HepG2 (cell line): ENCODE measurements around the gene TSPAN9. TPM values are rescaled to one million over a fixed set of nuclear protein-coding genes. Genes with fewer than 3 reads are reported as not detected.

Experiments used
- AHDC1 ChIP-seq: sonication (generic); formaldehyde crosslinking; IDR thresholded peaks from 2 replicates; pipeline ENCODE4 v1.5.1; 2020; ENCODE audit warnings: mild to moderate bottlenecking, missing genetic modification reagents, borderline replicate concordance
- ATF6 ChIP-seq: sonication (generic); formaldehyde crosslinking; conservative IDR thresholded peaks from 2 replicates; pipeline ENCODE4 v1.4.0; 2020; ENCODE audit warnings: missing genetic modification reagents
- FOXA3 ChIP-seq: IDR thresholded peaks from 2 replicates; pipeline ENCODE4 v1.6.1; 2016; ENCODE audit warnings: missing genetic modification reagents, missing compliant biosample characterization
- MXD4 ChIP-seq: IDR thresholded peaks from 2 replicates; pipeline ENCODE4 v1.6.1; 2016; ENCODE audit warnings: mild to moderate bottlenecking, missing biosample characterization, missing genetic modification reagents
- ONECUT2 ChIP-seq: sonication (generic); formaldehyde crosslinking; IDR thresholded peaks from 2 replicates; pipeline ENCODE4 v1.4.0; 2020; ENCODE audit warnings: missing genetic modification reagents
- POLR2G ChIP-seq: fragments of 200-400 bp; formaldehyde crosslinking; IDR thresholded peaks from 2 replicates; pipeline ENCODE4 v1.6.1; 2018; ENCODE audit warnings: mild to moderate bottlenecking, low read depth, low read length, moderate library complexity
- RFX1 ChIP-seq: fragments of 450-650 bp; IDR thresholded peaks from 2 replicates; pipeline ENCODE4 v1.6.1; 2017
- SOX6 ChIP-seq, 2 experiments: fragments of 450-650 bp in 1 of 2; sonication (generic) in 1 of 2; formaldehyde crosslinking in 1 of 2; IDR thresholded peaks; 2 replicates each; pipeline versions ENCODE4 v1.4.0 to v1.6.1; 2017 to 2020; ENCODE audit warnings: antibody characterized with exemption in 1 of 2, mild to moderate bottlenecking in 1 of 2, missing genetic modification reagents in 1 of 2
- SP2 ChIP-seq: sonication (generic); formaldehyde crosslinking; IDR thresholded peaks from 2 replicates; pipeline ENCODE4 v1.5.1; 2020; ENCODE audit warnings: mild to moderate bottlenecking, missing genetic modification reagents
- ZBTB49 ChIP-seq: sonication (generic); formaldehyde crosslinking; IDR thresholded peaks from 2 replicates; pipeline ENCODE4 v1.4.0; 2020; ENCODE audit warnings: missing genetic modification reagents, borderline replicate concordance
- ZBTB7B ChIP-seq: sonication (generic); formaldehyde crosslinking; IDR thresholded peaks from 2 replicates; pipeline ENCODE4 v1.4.0; 2020; ENCODE audit warnings: missing genetic modification reagents
- ZNF570 ChIP-seq: sonication (generic); formaldehyde crosslinking; IDR thresholded peaks from 2 replicates; pipeline ENCODE4 v1.4.0; 2020; ENCODE audit warnings: mild to moderate bottlenecking, missing genetic modification reagents, borderline replicate concordance
- ZNF614 ChIP-seq: IDR thresholded peaks from 2 replicates; pipeline ENCODE4 v1.6.1; 2018; ENCODE audit warnings: missing biosample characterization, missing genetic modification reagents, inconsistent platforms, borderline replicate concordance
- ZNF639 ChIP-seq: conservative IDR thresholded peaks from 2 replicates; pipeline ENCODE4 v1.6.1; 2018; ENCODE audit warnings: missing genetic modification reagents
- ZNF644 ChIP-seq: IDR thresholded peaks from 2 replicates; pipeline ENCODE4 v1.6.1; 2016; ENCODE audit warnings: low read depth
- ZNF672 ChIP-seq: sonication (generic); formaldehyde crosslinking; IDR thresholded peaks from 2 replicates; pipeline ENCODE4 v1.8.1; 2022; ENCODE audit warnings: missing genetic modification reagents
- ZNF768 ChIP-seq: sonication (generic); formaldehyde crosslinking; IDR thresholded peaks from 2 replicates; pipeline ENCODE4 v1.4.0; 2020; ENCODE audit warnings: missing genetic modification reagents
- ZNF83 ChIP-seq: sonication (generic); formaldehyde crosslinking; IDR thresholded peaks from 2 replicates; pipeline ENCODE4 v1.4.0; 2020; ENCODE audit warnings: missing genetic modification reagents, mild to moderate bottlenecking, borderline replicate concordance
- ZNF839 ChIP-seq: sonication (generic); formaldehyde crosslinking; IDR thresholded peaks from 2 replicates; pipeline ENCODE4 v1.4.0; 2020; ENCODE audit warnings: missing genetic modification reagents, mild to moderate bottlenecking, borderline replicate concordance
- ZSCAN31 ChIP-seq: sonication (generic); formaldehyde crosslinking; IDR thresholded peaks from 2 replicates; pipeline ENCODE4 v1.5.0; 2020; ENCODE audit warnings: low read depth, mild to moderate bottlenecking, missing genetic modification reagents
- polyA plus RNA-seq, 8 experiments: library from polyadenylated mRNA; depleted of rRNA in 3 of 8; stranded (reverse) in 7 of 8; unstranded in 1 of 8; fragments of >200 nt; fragmentation: Illumina TruSeq in 4 of 8; extraction: Trizol in 4 of 8; gene quantifications; 2 replicates each; pipeline versions ENCODE4 v1.2.1 to v1.2.3, GENCODE V29; 2011 to 2016; ENCODE audit warnings: low read depth in 4 of 8, missing spikeins in 1 of 8, mixed read lengths in 1 of 8; ENCODE audit not compliant: insufficient read depth in 1 of 8
- total RNA-seq, 5 experiments: library from RNA; depleted of rRNA; stranded (reverse); fragments of >200 nt; fragmentation: Illumina TruSeq; extraction: Trizol; gene quantifications; 2 replicates each; pipeline ENCODE4 v1.2.3, GENCODE V29; 2016; ENCODE audit warnings: low read depth in 1 of 5

TSPAN9 gene
- total and polyA plus RNA-seq, 2 of the 13 experiments (the other 11 are each of a cell fraction or from before 2014, with no cell fraction given): 18.1 to 42.3 TPM

GRCh38 chr12:3097836-3098235 is 20.7 kb downstream of the TSPAN9 start (continued):
- peak; percentile 83 for TF ChIP-seq AHDC1
- TF ChIP-seq ZNF639 (CRISPR knock-in tag): no peak
- TF ChIP-seq ZNF83: 0 out of 2 replicates have a peak, but pooled peaks have one; percentile 45
- no peak for TF ChIP-seq ZNF570 (CRISPR knock-in tag)
- TF ChIP-seq ZNF839 (CRISPR knock-in tag): no peak
- no peak for TF ChIP-seq ZNF672 (CRISPR knock-in tag)
- 0 out of 2 replicates have a peak, but pooled peaks have one; percentile 57 for TF ChIP-seq ATF6 (CRISPR knock-in tag)
- peak; percentile 50 for TF ChIP-seq FOXA3
- TF ChIP-seq RFX1: no peak
- TF ChIP-seq ZNF644 (CRISPR knock-in tag): no peak
- no peak for TF ChIP-seq SOX6 (IDR thresholded peaks at IDR 0.05)
- TF ChIP-seq SOX6 (CRISPR knock-in tag; IDR thresholded peaks at IDR 0.05): peak; percentile 78
- TF ChIP-seq ONECUT2 (CRISPR knock-in tag): no peak
- 0 out of 2 replicates have a peak, but pooled peaks have one; percentile 9 for TF ChIP-seq ZNF614 (CRISPR knock-in tag)
- TF ChIP-seq ZBTB7B (CRISPR knock-in tag): peak; percentile 82
- TF ChIP-seq ZNF768 (CRISPR knock-in tag): 0 out of 2 replicates have a peak, but pooled peaks have one; percentile 16
- peak; percentile 38; the same call in 1 of the 2 replicates for TF ChIP-seq MXD4
- TF ChIP-seq POLR2G: peak; percentile 75
- no peak for TF ChIP-seq ZBTB49 (CRISPR knock-in tag)
- peak; percentile 45; the same call in 1 of the 2 replicates for TF ChIP-seq SP2 (CRISPR knock-in tag)
- peak; percentile 73; the same call in 1 of the 2 replicates for TF ChIP-seq ZSCAN31 (CRISPR knock-in tag)
